SK-N-DZ (cell line): ENCODE data around the gene CALML3.
"Not testable (repeated sequence)": the region's sequence is repeated elsewhere in the genome, so short reads cannot be mapped to it uniquely, and the experiment has no call there.

Experiments used
- DNase-seq: peaks from one replicate; pipeline ENCODE4 v3.0.0-alpha.2; 2015; ENCODE audit warnings: low spot score

Gene CALML3

GRCh38 chr10:5553400-5554170 is 28.8 kb downstream of the CALML3 start:
- no peak for DNase-seq

GRCh38 chr10:5555021-5555510 is 30.3 kb downstream of the CALML3 start:
- no peak for DNase-seq

GRCh38 chr10:5555881-5556280 is 31.1 kb downstream of the CALML3 start:
- no peak for DNase-seq

- no peak for DNase-seq
Observed at GRCh38 chr10:5556576-5556975, 31.8 kb downstream of the CALML3 start.

- DNase-seq, result no peak
Observed at GRCh38 chr10:5557040-5557721, 32.4 kb downstream of the CALML3 start.

GRCh38 chr10:5557799-5558771 is 33.3 kb downstream of the CALML3 start:
- no peak for DNase-seq

GRCh38 chr10:5559022-5559421 is 34.3 kb downstream of the CALML3 start:
- not testable (repeated sequence) for DNase-seq

- DNase-seq, result no peak
Observed at GRCh38 chr10:5559642-5560141, 34.9 kb downstream of the CALML3 start.

- no peak for DNase-seq
Observed at GRCh38 chr10:5560142-5560816, 35.5 kb downstream of the CALML3 start.

- DNase-seq, result no peak
Observed at GRCh38 chr10:5560817-5561703, 36.3 kb downstream of the CALML3 start.

- no peak for DNase-seq
Observed at GRCh38 chr10:5561704-5562645, 37.2 kb downstream of the CALML3 start.

- no peak for DNase-seq
Observed at GRCh38 chr10:5563321-5563961, 38.7 kb downstream of the CALML3 start.

GRCh38 chr10:5563991-5564536 is 39.3 kb downstream of the CALML3 start:
- DNase-seq, result no peak

- no peak for DNase-seq
Observed at GRCh38 chr10:5564537-5565204, 39.9 kb downstream of the CALML3 start.

- DNase-seq, result no peak
Observed at GRCh38 chr10:5565205-5565545, 40.4 kb downstream of the CALML3 start.

GRCh38 chr10:5565671-5566581 is 41.2 kb downstream of the CALML3 start:
- no peak for DNase-seq
